ENCODE results near the gene S100A3. TPM values are rescaled to one million over a fixed set of nuclear protein-coding genes. Genes with fewer than 3 reads are reported as not detected.

The S100A3 gene
- total RNA-seq, 8 experiments from 2014 or later: 0.36 to 4.1 (median 1.00) TPM; not detected in 3

- Histone ChIP-seq H3K4me3 (no peak overlapping the region), H3K4me1 (replicated peaks in 1 of 2) (no peaks in the 10 kb centered on the region), H3K27ac (no peak overlapping the region)
- 10 to 83% (median 61%) methylated on average over 1 to 3 of the region's 7 CpGs; no CpG with 5 or more reads in 5 of the 10 experiments for WGBS, 10 experiments
- in situ Hi-C loops (cut with MboI; ENCODE audit: low pct_unique_long_range_greater_than_20kb in 2 of 9, low sequenced_read_pairs in 9 of 9, unreplicated experiment in 9 of 9): loop anchor here in 6 of 9 experiments (10.0 to 25.0 kb wide), 5 partner anchors 58 to 480 kb away; partner anchors contain the start of genes JTB (in 5 of the 6), RAB13 (in 5 of the 6), RPS27 (in 5 of the 6) and CHTOP (in 3 of the 6)
- ATAC-seq (replicated peaks in 6 of 8): peak in 7 of 8 experiments; percentile 6 to 86 (median 43)
These were observed 42.1 kb downstream of the S100A3 start for GRCh38 chr1:153506831-153507413.

GRCh38 chr1:153506386-153506785, 42.7 kb downstream of the S100A3 start:
- H3K27ac ChIP-seq: no peak overlapping the region
- H3K4me3 ChIP-seq: no peak overlapping the region
- no peaks in the 10 kb centered on the region for H3K4me1 ChIP-seq (replicated peaks in 1 of 2)
- WGBS, 10 experiments: 70 to 100% (median 96%) methylated on average over 1 to 4 of the region's 5 CpGs; no CpG with 5 or more reads in 4 of the 10 experiments
- in situ Hi-C loops (cut with MboI; ENCODE audit: low pct_unique_long_range_greater_than_20kb in 2 of 9, low sequenced_read_pairs in 9 of 9, unreplicated experiment in 9 of 9): loop anchor here in 6 of 9 experiments (10.0 to 25.0 kb wide), 5 partner anchors 58 to 481 kb away; partner anchors contain the start of genes JTB (in 5 of the 6), RAB13 (in 5 of the 6), RPS27 (in 5 of the 6) and CHTOP (in 3 of the 6)
- no peak for ATAC-seq (replicated peaks in 6 of 8)

GRCh38 chr1:153505576-153505975, 43.5 kb downstream of the S100A3 start:
- Histone ChIP-seq H3K4me3 (no peak overlapping the region), H3K27ac (no peak overlapping the region), H3K4me1 (replicated peaks in 1 of 2) (no peaks in the 10 kb centered on the region)
- in situ Hi-C loops (cut with MboI; ENCODE audit: low pct_unique_long_range_greater_than_20kb in 2 of 9, low sequenced_read_pairs in 9 of 9, unreplicated experiment in 9 of 9): loop anchor here in 6 of 9 experiments (10.0 to 25.0 kb wide), 5 partner anchors 59 to 482 kb away; partner anchors contain the start of genes JTB (in 5 of the 6), RAB13 (in 5 of the 6), RPS27 (in 5 of the 6) and CHTOP (in 3 of the 6)
- WGBS, 10 experiments: 50 to 100% (median 88%) methylated on average over 1 of the region's 1 CpG; no CpG with 5 or more reads in 5 of the 10 experiments
- ATAC-seq (replicated peaks in 6 of 8): no peak

- H3K27ac ChIP-seq: no peak overlapping the region
- no peak for ATAC-seq (replicated peaks in 6 of 8)
- 26 to 89% (median 64%) methylated on average over 1 to 3 of the region's 3 CpGs; no CpG with 5 or more reads in 4 of the 10 experiments for WGBS, 10 experiments
- in situ Hi-C loops (cut with MboI; ENCODE audit: low pct_unique_long_range_greater_than_20kb in 2 of 9, low sequenced_read_pairs in 9 of 9, unreplicated experiment in 9 of 9): loop anchor here in 6 of 9 experiments (10.0 to 25.0 kb wide), 5 partner anchors 61 to 484 kb away; partner anchors contain the start of genes JTB (in 5 of the 6), RAB13 (in 5 of the 6), RPS27 (in 5 of the 6) and CHTOP (in 3 of the 6)
- no peak overlapping the region for H3K4me3 ChIP-seq
- no peaks in the 10 kb centered on the region for H3K4me1 ChIP-seq (replicated peaks in 1 of 2)
These were observed 45.3 kb downstream of the S100A3 start for GRCh38 chr1:153503766-153504165.

- no peak overlapping the region for H3K27ac ChIP-seq
- in situ Hi-C loops (cut with MboI; ENCODE audit: low pct_unique_long_range_greater_than_20kb in 2 of 9, low sequenced_read_pairs in 9 of 9, unreplicated experiment in 9 of 9): loop anchor here in 4 of 9 experiments (10.0 to 25.0 kb wide), 2 partner anchors 136 to 144 kb away; partner anchors contain the start of gene S100A9 (in 4 of the 4)
- no peak for ATAC-seq (replicated peaks in 6 of 8)
- H3K4me3 ChIP-seq: no peak overlapping the region
- 0 to 40% (median 16%) methylated on average over 1 to 2 of the region's 2 CpGs; no CpG with 5 or more reads in 2 of the 10 experiments for WGBS, 10 experiments
- peaks cover 0 to 3% of the 10 kb centered on the region in 2 donors for H3K4me1 ChIP-seq (replicated peaks in 1 of 2)
These were observed 50.3 kb downstream of the S100A3 start for GRCh38 chr1:153498746-153499145.

Other genes starting within 250 kb of the S100A3 start
- not detected for gene PGLYRP3, start 236.3 kb downstream of the S100A3 start, total RNA-seq
- under 1 TPM in 2 of 8 experiments, not detected in 6; 0.17 to 0.66 TPM for gene PGLYRP4, start 200.4 kb downstream of the S100A3 start, total RNA-seq
- under 1 TPM in 1 of 8 experiments, not detected in 7; 0.71 TPM for gene S100A9, start 191.4 kb downstream of the S100A3 start, total RNA-seq
- not detected for gene S100A12, start 173.6 kb downstream of the S100A3 start, total RNA-seq
- 100 to 1,000 TPM in 1 of 8 experiments, 10 to 100 TPM in 1, under 1 TPM in 2, not detected in 4; 0.29 to 281 (median 8.6) TPM for gene S100A8, start 158.2 kb downstream of the S100A3 start, total RNA-seq
- gene S100A7A, start 132.7 kb downstream of the S100A3 start, total RNA-seq: under 1 TPM in 5 of 8 experiments, not detected in 3; 0.10 to 0.66 (median 0.14) TPM
- not detected for gene S100A7, start 88.6 kb downstream of the S100A3 start, total RNA-seq
- gene S100A6, start 13.3 kb downstream of the S100A3 start, total RNA-seq: 1,000 to 10,000 TPM in 1 of 8 experiments, 100 to 1,000 TPM in 2, 1 to 10 TPM in 4, under 1 TPM in 1; 0.49 to 2,482 (median 5.7) TPM
- gene S100A5, start 8.3 kb downstream of the S100A3 start, total RNA-seq: not detected
- 1,000 to 10,000 TPM in 1 of 8 experiments, 10 to 100 TPM in 1, 1 to 10 TPM in 5, under 1 TPM in 1; 0.93 to 1,152 (median 3.7) TPM for gene S100A4, start 3.5 kb downstream of the S100A3 start, total RNA-seq
- gene S100A2, start 16.6 kb upstream of the S100A3 start, total RNA-seq: 1 to 10 TPM in 4 of 8 experiments, under 1 TPM in 2, not detected in 2; 0.23 to 4.5 (median 1.5) TPM
- gene S100A16, start 63.9 kb upstream of the S100A3 start, total RNA-seq: 100 to 1,000 TPM in 1 of 8 experiments, 10 to 100 TPM in 1, 1 to 10 TPM in 6; 2.0 to 108 (median 7.0) TPM
- under 1 TPM in 5 of 8 experiments, not detected in 3; 0.11 to 0.66 (median 0.59) TPM for gene S100A14, start 67.1 kb upstream of the S100A3 start, total RNA-seq
- gene S100A13, start 78.2 kb upstream of the S100A3 start, total RNA-seq: 100 to 1,000 TPM in 2 of 8 experiments, 10 to 100 TPM in 6; 44.1 to 224 (median 59.6) TPM
- gene S100A1, start 79.2 kb upstream of the S100A3 start, total RNA-seq: 1 to 10 TPM in 5 of 8 experiments, under 1 TPM in 3; 0.38 to 3.7 (median 1.5) TPM
- gene CHTOP, start 84.8 kb upstream of the S100A3 start, total RNA-seq: 100 to 1,000 TPM in 4 of 8 experiments, 10 to 100 TPM in 4; 29.9 to 136 (median 99.2) TPM
- 10 to 100 TPM; 36.1 to 93.5 (median 53.3) TPM for gene SNAPIN, start 109.4 kb upstream of the S100A3 start, total RNA-seq
- gene ILF2, start 121.7 kb upstream of the S100A3 start, total RNA-seq: 100 to 1,000 TPM; 116 to 542 (median 228) TPM
- under 1 TPM in 7 of 8 experiments, not detected in 1; 0.27 to 0.85 (median 0.64) TPM for gene NPR1, start 129.4 kb upstream of the S100A3 start, total RNA-seq
- gene INTS3, start 178.8 kb upstream of the S100A3 start, total RNA-seq: 10 to 100 TPM; 33.0 to 70.4 (median 44.9) TPM
- 10 to 100 TPM in 5 of 8 experiments, 1 to 10 TPM in 3; 5.0 to 49.7 (median 15.3) TPM for gene SLC27A3, start 226.1 kb upstream of the S100A3 start, total RNA-seq